Loucy (cell line): ENCODE results near the gene TIPRL.
"Not testable (repeated sequence)": the region's sequence is repeated elsewhere in the genome, so short reads cannot be mapped to it uniquely, and the experiment has no call there.

Experiments
- H2AFZ ChIP-seq: fragments of 200-600 bp; sonication (generic); 2 replicates; pipeline ENCODE4 v1.6.0; 2016; ENCODE audit warnings: antibody characterized with exemption, mild to moderate bottlenecking, low read length, moderate library complexity
- H3F3A ChIP-seq: fragments of 200-600 bp; 2 replicates; pipeline ENCODE4 v1.6.0; 2016; ENCODE audit warnings: antibody characterized with exemption, low read depth, mild to moderate bottlenecking
- H3K27me3 ChIP-seq: fragments of 200-600 bp; sonication (generic); 2 replicates; pipeline ENCODE4 v1.6.1; 2014; ENCODE audit warnings: low read length, mild to moderate bottlenecking; ENCODE audit not compliant: insufficient read depth, poor library complexity, severe bottlenecking
- H3K36me3 ChIP-seq: fragments of 200-600 bp; sonication (generic); 2 replicates; pipeline ENCODE4 v1.6.1; 2016; ENCODE audit warnings: low read length; ENCODE audit not compliant: insufficient read depth
- H3K4me1 ChIP-seq: fragments of 200-600 bp; sonication (generic); 2 replicates; pipeline ENCODE4 v1.5.1; 2014; ENCODE audit warnings: low read length, mild to moderate bottlenecking; ENCODE audit not compliant: insufficient read depth, poor library complexity, severe bottlenecking
- H3K4me2 ChIP-seq: fragments of 200-600 bp; sonication (generic); 2 replicates; pipeline ENCODE4 v1.6.0; 2014; ENCODE audit warnings: antibody characterized with exemption, low read length, low read depth, mild to moderate bottlenecking; ENCODE audit not compliant: poor library complexity, severe bottlenecking
- H3K4me3 ChIP-seq: fragments of 200-600 bp; sonication (generic); 2 replicates; pipeline ENCODE4 v1.5.1; 2014; ENCODE audit warnings: low read length, mild to moderate bottlenecking, mixed read lengths; ENCODE audit not compliant: poor library complexity, severe bottlenecking
- H3K79me2 ChIP-seq: fragments of 200-600 bp; sonication (generic); 2 replicates; pipeline ENCODE4 v1.6.1; 2014; ENCODE audit warnings: low read length; ENCODE audit not compliant: insufficient read depth
- H3K9ac ChIP-seq: fragments of 200-600 bp; sonication (generic); 2 replicates; pipeline ENCODE4 v1.6.0; 2014; ENCODE audit warnings: mild to moderate bottlenecking, low read depth, low read length, moderate library complexity; ENCODE audit not compliant: poor library complexity, severe bottlenecking
- H3K9me2 ChIP-seq: fragments of 200-600 bp; sonication (generic); replicated peaks from 2 replicates; pipeline ENCODE4 v1.6.1; 2016; ENCODE audit warnings: low read depth, low read length, mixed read lengths
- H3K9me3 ChIP-seq: fragments of 200-600 bp; sonication (generic); 2 replicates; pipeline ENCODE4 v1.6.1; 2014; ENCODE audit warnings: mild to moderate bottlenecking, antibody characterized with exemption, low read length, low read depth; ENCODE audit not compliant: insufficient read depth
- H4K20me1 ChIP-seq: fragments of 200-600 bp; sonication (generic); 2 replicates; pipeline ENCODE4 v1.6.0; 2014; ENCODE audit warnings: antibody characterized with exemption, low read length, mild to moderate bottlenecking; ENCODE audit not compliant: insufficient read depth, poor library complexity, severe bottlenecking
- CTCF ChIP-seq: fragments of 200-600 bp; sonication (generic); conservative IDR thresholded peaks from 2 replicates; pipeline ENCODE4 v1.5.1; 2014; ENCODE audit warnings: mild to moderate bottlenecking, antibody characterized with exemption, low read length
- EZH2phosphoT487 ChIP-seq: fragments of 200-600 bp; IDR thresholded peaks from 2 replicates; pipeline ENCODE4 v1.6.1; 2018; ENCODE audit warnings: antibody characterized with exemption, mild to moderate bottlenecking, moderate library complexity, borderline replicate concordance

The TIPRL gene

GRCh38 chr1:168150283-168150682 is 28.5 kb upstream of the TIPRL start:
- H3K4me3 ChIP-seq: no peak overlapping the region
- H4K20me1 ChIP-seq: no peaks in the 10 kb centered on the region
- no peaks in the 10 kb centered on the region for H3K36me3 ChIP-seq
- H3K27me3 ChIP-seq: no peaks in the 10 kb centered on the region
- no peak overlapping the region for H2AFZ ChIP-seq
- H3K9ac ChIP-seq: no peak overlapping the region
- peaks cover 11% of the 10 kb centered on the region for H3K4me1 ChIP-seq
- no peaks in the 10 kb centered on the region for H3K9me2 ChIP-seq
- no peak overlapping the region for H3K4me2 ChIP-seq
- no peaks in the 10 kb centered on the region for H3K9me3 ChIP-seq
- no peaks in the 10 kb centered on the region for H3K79me2 ChIP-seq
- TF ChIP-seq EZH2phosphoT487 (no peak), CTCF (no peak)
- no peaks in the 10 kb centered on the region for H3F3A ChIP-seq

- no peaks in the 10 kb centered on the region for H3K9me3 ChIP-seq
- peak overlapping the region; percentile 28 for H3K4me2 ChIP-seq
- no peaks in the 10 kb centered on the region for H4K20me1 ChIP-seq
- peaks cover 5% of the 10 kb centered on the region for H3K27me3 ChIP-seq
- no peak overlapping the region for H3K9ac ChIP-seq
- TF ChIP-seq EZH2phosphoT487: no peak
- no peak for TF ChIP-seq CTCF
- H2AFZ ChIP-seq: no peak overlapping the region
- peaks cover 11% of the 10 kb centered on the region for H3K4me1 ChIP-seq
- H3K36me3 ChIP-seq: no peaks in the 10 kb centered on the region
- no peaks in the 10 kb centered on the region for H3K79me2 ChIP-seq
- H3K9me2 ChIP-seq: no peaks in the 10 kb centered on the region
- no peaks in the 10 kb centered on the region for H3F3A ChIP-seq
- H3K4me3 ChIP-seq: no peak overlapping the region
Observed at GRCh38 chr1:168151935-168152334, 26.8 kb upstream of the TIPRL start.

- Histone ChIP-seq H3K27me3 (peaks cover 12% of the 10 kb centered on the region), H3K4me1 (peaks cover 11% of the 10 kb centered on the region)
- H3K36me3 ChIP-seq, H3F3A ChIP-seq, H3K79me2 ChIP-seq, H3K9me3 ChIP-seq, H3K9ac ChIP-seq, H3K9me2 ChIP-seq, H2AFZ ChIP-seq, H3K4me3 ChIP-seq, H4K20me1 ChIP-seq, H3K4me2 ChIP-seq: not testable (repeated sequence)
Observed at GRCh38 chr1:168154707-168155106, 24.1 kb upstream of the TIPRL start.

GRCh38 chr1:168155910-168156309 is 22.9 kb upstream of the TIPRL start:
- peaks cover 17% of the 10 kb centered on the region; the same call in 1 of the 2 replicates for H3K9me3 ChIP-seq
- peaks cover 11% of the 10 kb centered on the region for H3K4me1 ChIP-seq
- H3K79me2 ChIP-seq: no peaks in the 10 kb centered on the region
- H3K4me2 ChIP-seq: no peak overlapping the region
- H3K36me3 ChIP-seq: no peaks in the 10 kb centered on the region
- H2AFZ ChIP-seq: no peak overlapping the region
- no peak overlapping the region for H3K4me3 ChIP-seq
- no peaks in the 10 kb centered on the region for H3K9me2 ChIP-seq
- H3K9ac ChIP-seq: no peak overlapping the region
- TF ChIP-seq EZH2phosphoT487 (no peak), CTCF (no peak)
- no peaks in the 10 kb centered on the region for H3F3A ChIP-seq
- H3K27me3 ChIP-seq: peaks cover 24% of the 10 kb centered on the region
- no peaks in the 10 kb centered on the region for H4K20me1 ChIP-seq
